Suprapubic skin (tissue), 4 donors: Measurements from ENCODE around the gene CTNNBL1.

Source experiments
- CTCF ChIP-seq, 2 donors: fragments of 200-600 bp in 1 of 2; fragments of 450-650 bp in 1 of 2; sonication (generic) in 1 of 2; IDR thresholded peaks; one replicate each; pipeline ENCODE4 v1.5.1; 2016 to 2019; ENCODE audit warnings: antibody characterized with exemption in 2 of 2, mild to moderate bottlenecking in 1 of 2, moderate library complexity in 1 of 2
- EP300 ChIP-seq: sonication (generic); formaldehyde crosslinking; IDR thresholded peaks from one replicate; pipeline ENCODE4 v1.6.1; 2017; ENCODE audit warnings: antibody characterized with exemption
- POLR2A ChIP-seq, 2 donors: fragments of 450-650 bp; IDR thresholded peaks; one replicate each; pipeline ENCODE4 v1.6.1; 2017; ENCODE audit warnings: antibody characterized with exemption in 2 of 2, mild to moderate bottlenecking in 2 of 2, moderate library complexity in 2 of 2
- POLR2AphosphoS5 ChIP-seq, 3 donors: sonication (generic); formaldehyde crosslinking; IDR thresholded peaks; one replicate each; pipeline ENCODE4 v1.6.1; 2017; ENCODE audit warnings: antibody characterized with exemption in 3 of 3

GRCh38 chr20:37726971-37727956 is 33.4 kb downstream of the CTNNBL1 start:
- no peak for TF ChIP-seq POLR2A (IDR thresholded peaks at IDR 0.05)
- no peak for TF ChIP-seq CTCF (IDR thresholded peaks at IDR 0.05)
- TF ChIP-seq POLR2AphosphoS5 (IDR thresholded peaks at IDR 0.05), result no peak
- no peak for TF ChIP-seq EP300
